DOHH2 (cell line): ENCODE data around the gene CSNK1G3.

Experiments
- H3F3A ChIP-seq: fragments of 200-600 bp; sonication (generic), shearing (Covaris generic); 2 replicates; pipeline ENCODE4 v1.6.0; 2016; ENCODE audit warnings: antibody characterized with exemption, mild to moderate bottlenecking; ENCODE audit not compliant: control insufficient read depth, insufficient read depth
- H3K27ac ChIP-seq: fragments of 200-600 bp; sonication (generic); 2 replicates; pipeline ENCODE4 v1.5.1; 2014; ENCODE audit warnings: low read depth, mild to moderate bottlenecking, low read length, moderate library complexity
- H3K27me3 ChIP-seq: fragments of 200-600 bp; sonication (generic); 2 replicates; pipeline ENCODE4 v1.6.1; 2014; ENCODE audit warnings: mild to moderate bottlenecking, low read length, mixed read lengths; ENCODE audit not compliant: control insufficient read depth
- H3K36me3 ChIP-seq: fragments of 200-600 bp; sonication (generic); 2 replicates; pipeline ENCODE4 v1.6.1; 2014; ENCODE audit warnings: mild to moderate bottlenecking, low read length, moderate library complexity, mixed read lengths; ENCODE audit not compliant: control insufficient read depth
- H3K4me1 ChIP-seq: fragments of 200-600 bp; sonication (generic); 2 replicates; pipeline ENCODE4 v1.6.1; 2014; ENCODE audit warnings: mild to moderate bottlenecking, low read length, mixed read lengths; ENCODE audit not compliant: control insufficient read depth
- H3K4me2 ChIP-seq: fragments of 200-600 bp; sonication (generic); 2 replicates; pipeline ENCODE4 v1.6.0; 2014; ENCODE audit warnings: mild to moderate bottlenecking, low read length, moderate library complexity
- H3K4me3 ChIP-seq: fragments of 200-600 bp; sonication (generic); 2 replicates; pipeline ENCODE4 v1.5.1; 2014; ENCODE audit warnings: mild to moderate bottlenecking, low read length, mixed read lengths
- H3K79me2 ChIP-seq: fragments of 200-600 bp; sonication (generic); 2 replicates; pipeline ENCODE4 v1.6.1; 2014; ENCODE audit warnings: mild to moderate bottlenecking, low read length, mixed read lengths; ENCODE audit not compliant: control insufficient read depth
- H3K9me2 ChIP-seq: fragments of 200-600 bp; sonication (generic); replicated peaks from 2 replicates; pipeline ENCODE4 v1.6.1; 2014; ENCODE audit warnings: mild to moderate bottlenecking, low read length, mixed read lengths; ENCODE audit not compliant: control insufficient read depth
- H3K9me3 ChIP-seq: fragments of 200-600 bp; sonication (generic); 2 replicates; pipeline ENCODE4 v1.6.1; 2014; ENCODE audit warnings: antibody characterized with exemption, low read length, mixed read lengths; ENCODE audit not compliant: control insufficient read depth, insufficient read depth
- H4K20me1 ChIP-seq: fragments of 200-600 bp; sonication (generic); 2 replicates; pipeline ENCODE4 v1.6.0; 2014; ENCODE audit warnings: low read depth, mild to moderate bottlenecking, antibody characterized with exemption, low read length, moderate library complexity; ENCODE audit not compliant: control insufficient read depth, insufficient read depth
- CTCF ChIP-seq: fragments of 200-600 bp; sonication (generic); IDR thresholded peaks from one replicate; pipeline ENCODE4 v1.5.1; 2014; ENCODE audit warnings: antibody characterized with exemption, mild to moderate bottlenecking, low read depth, low read length; ENCODE audit not compliant: poor library complexity, severe bottlenecking
- EZH2phosphoT487 ChIP-seq: fragments of 200-600 bp; sonication (generic); IDR thresholded peaks from 2 replicates; pipeline ENCODE4 v1.6.1; 2017; ENCODE audit warnings: borderline replicate concordance, mild to moderate bottlenecking, antibody characterized with exemption, low read length, moderate library complexity, mixed read lengths

The CSNK1G3 gene

GRCh38 chr5:123599171-123599570 lies 87.2 kb downstream of the CSNK1G3 start:
- no peaks in the 10 kb centered on the region for H3K9me3 ChIP-seq
- no peaks in the 10 kb centered on the region; the same call in none of the 2 replicates for H3K36me3 ChIP-seq
- no peak overlapping the region for H3K27ac ChIP-seq
- TF ChIP-seq CTCF, result no peak
- TF ChIP-seq EZH2phosphoT487, result no peak
- no peaks in the 10 kb centered on the region for H3F3A ChIP-seq
- no peaks in the 10 kb centered on the region for H4K20me1 ChIP-seq
- H3K4me3 ChIP-seq, result no peak overlapping the region
- no peaks in the 10 kb centered on the region for H3K79me2 ChIP-seq
- no peaks in the 10 kb centered on the region for H3K27me3 ChIP-seq
- no peak overlapping the region for H3K4me2 ChIP-seq
- no peaks in the 10 kb centered on the region for H3K9me2 ChIP-seq
- H3K4me1 ChIP-seq, result no peaks in the 10 kb centered on the region

- no peaks in the 10 kb centered on the region for H3F3A ChIP-seq
- H3K4me3 ChIP-seq, result no peak overlapping the region
- no peaks in the 10 kb centered on the region for H3K79me2 ChIP-seq
Measured at GRCh38 chr5:123601610-123602009, 89.6 kb downstream of the CSNK1G3 start.

GRCh38 chr5:123605822-123606221 lies 93.8 kb downstream of the CSNK1G3 start:
- no peak for TF ChIP-seq EZH2phosphoT487
- no peaks in the 10 kb centered on the region for H3K79me2 ChIP-seq
- H3K9me3 ChIP-seq, result no peaks in the 10 kb centered on the region
- no peaks in the 10 kb centered on the region for H3K9me2 ChIP-seq
- H3K4me1 ChIP-seq, result no peaks in the 10 kb centered on the region
- H3F3A ChIP-seq, result no peaks in the 10 kb centered on the region
- no peak overlapping the region for H3K27ac ChIP-seq
- no peaks in the 10 kb centered on the region for H3K27me3 ChIP-seq
- no peak overlapping the region for H3K4me3 ChIP-seq
- H4K20me1 ChIP-seq, result no peaks in the 10 kb centered on the region
- H3K36me3 ChIP-seq, result no peaks in the 10 kb centered on the region
- no peak overlapping the region for H3K4me2 ChIP-seq

More at GRCh38 chr5:123601610-123602009, 89.6 kb downstream of the CSNK1G3 start:
- Histone ChIP-seq H3K27me3 (no peaks in the 10 kb centered on the region), H3K9me2 (no peaks in the 10 kb centered on the region), H3K4me2 (no peak overlapping the region), H3K4me1 (no peaks in the 10 kb centered on the region), H3K9me3 (no peaks in the 10 kb centered on the region), H3K36me3 (no peaks in the 10 kb centered on the region), H3K27ac (no peak overlapping the region), H4K20me1 (no peaks in the 10 kb centered on the region)
- no peak for TF ChIP-seq CTCF
- no peak for TF ChIP-seq EZH2phosphoT487

- peaks cover 8% of the 10 kb centered on the region; the same call in 1 of the 2 replicates for H3K36me3 ChIP-seq
- H3K4me3 ChIP-seq, result no peak overlapping the region
- H3K9me2 ChIP-seq, result no peaks in the 10 kb centered on the region
- H3K79me2 ChIP-seq, result no peaks in the 10 kb centered on the region
- no peak overlapping the region for H3K27ac ChIP-seq
- TF ChIP-seq EZH2phosphoT487 (no peak), CTCF (no peak)
- no peak overlapping the region for H3K4me2 ChIP-seq
- H3K9me3 ChIP-seq, result no peaks in the 10 kb centered on the region
- H3K27me3 ChIP-seq, result no peaks in the 10 kb centered on the region
- H3F3A ChIP-seq, result no peaks in the 10 kb centered on the region
- no peaks in the 10 kb centered on the region for H3K4me1 ChIP-seq
- no peaks in the 10 kb centered on the region for H4K20me1 ChIP-seq
Measured at GRCh38 chr5:123610209-123610608, 98.2 kb downstream of the CSNK1G3 start.
